ENCODE results near the gene ZPR1. TPM values are rescaled to one million over a fixed set of nuclear protein-coding genes. Genes with fewer than 3 reads are reported as not detected.

ZPR1 gene
- total RNA-seq, 4 donors from 2014 or later: 4.1 to 43.1 (median 22.3) TPM

DNA sequence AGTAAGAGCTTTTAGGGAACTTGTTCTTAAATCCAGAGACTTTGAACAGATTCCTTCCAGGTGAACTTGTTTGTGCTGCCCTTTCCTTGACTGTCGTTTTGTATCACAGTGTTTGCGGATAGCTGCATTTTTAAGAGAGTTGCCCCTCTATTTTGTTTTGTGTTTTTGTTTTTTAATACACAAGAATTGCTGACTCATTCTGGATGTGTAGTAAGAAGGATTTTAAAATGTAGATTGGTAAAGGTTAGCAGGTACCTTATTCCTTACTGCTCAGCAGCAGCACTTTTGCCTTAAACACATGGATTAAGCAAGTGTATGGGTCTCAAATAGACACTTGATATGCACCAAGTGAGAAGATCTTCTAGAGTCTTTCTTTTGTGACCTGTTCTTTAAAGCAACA, 12.8 kb upstream of the ZPR1 start:
- H3K27me3 ChIP-seq: no peaks in the 10 kb centered on the region
- H3K27ac ChIP-seq: no peak overlapping the region
- H3K36me3 ChIP-seq: no peaks in the 10 kb centered on the region
- H3K4me3 ChIP-seq: no peak overlapping the region
- intact Hi-C loops (cut with DNase I; ENCODE audit: low total_unique reads): no loop called here
- TF ChIP-seq POLR2A (IDR thresholded peaks at IDR 0.05): no peak
- TF ChIP-seq, protein P1, sequence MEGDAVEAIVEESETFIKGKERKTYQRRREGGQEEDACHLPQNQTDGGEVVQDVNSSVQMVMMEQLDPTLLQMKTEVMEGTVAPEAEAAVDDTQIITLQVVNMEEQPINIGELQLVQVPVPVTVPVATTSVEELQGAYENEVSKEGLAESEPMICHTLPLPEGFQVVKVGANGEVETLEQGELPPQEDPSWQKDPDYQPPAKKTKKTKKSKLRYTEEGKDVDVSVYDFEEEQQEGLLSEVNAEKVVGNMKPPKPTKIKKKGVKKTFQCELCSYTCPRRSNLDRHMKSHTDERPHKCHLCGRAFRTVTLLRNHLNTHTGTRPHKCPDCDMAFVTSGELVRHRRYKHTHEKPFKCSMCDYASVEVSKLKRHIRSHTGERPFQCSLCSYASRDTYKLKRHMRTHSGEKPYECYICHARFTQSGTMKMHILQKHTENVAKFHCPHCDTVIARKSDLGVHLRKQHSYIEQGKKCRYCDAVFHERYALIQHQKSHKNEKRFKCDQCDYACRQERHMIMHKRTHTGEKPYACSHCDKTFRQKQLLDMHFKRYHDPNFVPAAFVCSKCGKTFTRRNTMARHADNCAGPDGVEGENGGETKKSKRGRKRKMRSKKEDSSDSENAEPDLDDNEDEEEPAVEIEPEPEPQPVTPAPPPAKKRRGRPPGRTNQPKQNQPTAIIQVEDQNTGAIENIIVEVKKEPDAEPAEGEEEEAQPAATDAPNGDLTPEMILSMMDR (IDR thresholded peaks at IDR 0.05): no peak
- H3K9me3 ChIP-seq: no peaks in the 10 kb centered on the region
- H3K4me1 ChIP-seq: no peaks in the 10 kb centered on the region
- no peak for DNase-seq

DNA sequence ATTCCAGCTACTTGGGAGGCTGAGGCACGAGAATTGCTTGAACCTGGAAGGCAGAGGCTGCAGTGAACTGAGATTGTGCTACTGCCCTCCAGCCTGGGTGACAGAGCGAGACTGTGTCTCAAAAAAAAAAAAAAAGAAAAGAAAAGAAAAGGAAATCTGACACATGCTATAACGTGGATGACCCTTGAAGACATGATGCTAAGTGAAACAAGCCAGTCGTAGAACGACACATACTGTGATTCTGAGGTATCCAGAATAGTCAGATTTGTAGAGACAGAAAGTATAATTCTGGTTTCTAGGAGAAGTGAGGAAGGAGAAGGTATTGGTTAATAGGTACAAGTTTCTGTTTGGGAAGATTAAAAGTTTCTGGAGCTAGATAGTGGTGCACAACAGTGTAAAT, 10.5 kb upstream of the ZPR1 start:
- no peak for DNase-seq
- Histone ChIP-seq H3K27me3 (no peaks in the 10 kb centered on the region), H3K9me3 (no peaks in the 10 kb centered on the region), H3K4me3 (no peak overlapping the region), H3K4me1 (no peaks in the 10 kb centered on the region), H3K27ac (no peak overlapping the region), H3K36me3 (no peaks in the 10 kb centered on the region)
- intact Hi-C loops (cut with DNase I; ENCODE audit: low total_unique reads): loop anchor here (10.0 kb wide), 1 partner anchor 426 kb away; no protein-coding TSS in a partner anchor
- TF ChIP-seq, protein P1 (IDR thresholded peaks at IDR 0.05): no peak
- TF ChIP-seq POLR2A (IDR thresholded peaks at IDR 0.05): no peak

DNA sequence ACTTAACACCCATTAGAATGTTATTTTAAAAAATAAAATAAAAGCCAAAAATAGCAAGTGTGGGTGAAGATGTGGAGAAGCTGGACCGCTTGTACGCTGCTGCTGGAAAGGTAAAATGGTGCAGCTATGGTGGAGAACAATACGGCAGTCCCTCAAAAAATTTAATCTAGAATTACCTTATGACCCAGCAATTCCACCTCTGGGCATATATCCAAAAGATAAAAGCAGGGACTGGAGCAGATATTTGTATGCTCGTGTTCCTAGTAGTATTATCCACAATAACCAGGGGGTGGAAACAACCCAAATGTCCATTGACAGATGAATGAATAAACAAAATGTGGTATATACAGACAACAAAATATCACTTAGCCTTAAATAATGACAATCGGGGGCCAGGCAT, 10.0 kb upstream of the ZPR1 start:
- Histone ChIP-seq H3K27me3 (no peaks in the 10 kb centered on the region), H3K4me3 (no peak overlapping the region), H3K4me1 (no peaks in the 10 kb centered on the region), H3K36me3 (no peaks in the 10 kb centered on the region), H3K9me3 (no peaks in the 10 kb centered on the region), H3K27ac (no peak overlapping the region)
- no peak for TF ChIP-seq POLR2A (IDR thresholded peaks at IDR 0.05)
- TF ChIP-seq, protein P1 (IDR thresholded peaks at IDR 0.05): no peak
- intact Hi-C loops (cut with DNase I; ENCODE audit: low total_unique reads): loop anchor here (10.0 kb wide), 1 partner anchor 427 kb away; no protein-coding TSS in a partner anchor
- DNase-seq: no peak

DNA sequence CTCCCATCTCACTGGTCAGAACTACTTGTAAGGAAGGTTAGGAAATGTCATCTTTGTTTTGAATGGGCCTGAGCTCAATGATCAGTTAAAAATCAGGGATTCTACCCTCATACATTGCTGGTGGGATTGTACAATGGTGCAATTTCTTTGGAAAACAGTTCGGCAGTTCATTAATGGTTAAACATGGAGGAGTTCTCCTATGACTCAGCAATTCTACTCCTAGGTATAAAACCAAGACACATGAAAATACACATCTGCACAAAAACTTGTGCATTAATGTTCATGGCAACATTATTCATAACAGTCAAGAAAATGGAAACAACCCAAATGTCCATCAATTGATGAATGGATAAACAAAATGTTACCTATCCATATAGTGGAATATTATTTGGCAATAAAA, 8.7 kb upstream of the ZPR1 start:
- H3K27ac ChIP-seq: no peak overlapping the region
- H3K36me3 ChIP-seq: no peaks in the 10 kb centered on the region
- no peaks in the 10 kb centered on the region for H3K27me3 ChIP-seq
- no peaks in the 10 kb centered on the region for H3K9me3 ChIP-seq
- H3K4me1 ChIP-seq: no peaks in the 10 kb centered on the region
- DNase-seq: no peak
- intact Hi-C loops (cut with DNase I; ENCODE audit: low total_unique reads): loop anchor here (10.0 kb wide), 1 partner anchor 428 kb away; no protein-coding TSS in a partner anchor
- no peak for TF ChIP-seq POLR2A (IDR thresholded peaks at IDR 0.05)
- TF ChIP-seq, protein P1 (IDR thresholded peaks at IDR 0.05): no peak
- no peak overlapping the region for H3K4me3 ChIP-seq

DNA sequence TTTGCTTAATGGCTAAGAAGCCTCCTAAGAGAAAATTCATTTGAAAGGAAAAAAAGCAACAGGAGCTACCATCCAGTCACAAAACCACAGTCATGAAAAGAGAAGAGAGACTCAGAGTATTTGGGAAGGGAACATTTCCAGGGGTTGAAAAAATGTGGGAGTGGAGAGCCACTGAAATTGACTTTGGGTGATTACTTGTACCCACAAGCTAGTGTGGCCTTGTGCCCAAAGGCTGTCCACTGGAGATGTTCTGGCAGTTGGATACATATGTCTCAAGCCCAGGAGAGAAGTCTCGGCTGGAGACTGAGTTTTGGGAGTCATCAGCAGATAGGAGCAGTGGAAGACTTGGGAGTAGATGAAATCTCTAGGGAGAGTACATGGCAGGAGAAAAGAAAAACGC, 7.0 kb upstream of the ZPR1 start:
- no peak for DNase-seq
- no peaks in the 10 kb centered on the region for H3K36me3 ChIP-seq
- H3K27ac ChIP-seq: no peak overlapping the region
- H3K9me3 ChIP-seq: no peaks in the 10 kb centered on the region
- no peak overlapping the region for H3K4me3 ChIP-seq
- H3K27me3 ChIP-seq: no peaks in the 10 kb centered on the region
- no peaks in the 10 kb centered on the region for H3K4me1 ChIP-seq
- intact Hi-C loops (cut with DNase I; ENCODE audit: low total_unique reads): loop anchor here (10.0 kb wide), 1 partner anchor 430 kb away; no protein-coding TSS in a partner anchor
- no peak for TF ChIP-seq POLR2A (IDR thresholded peaks at IDR 0.05)
- TF ChIP-seq, protein P1 (IDR thresholded peaks at IDR 0.05): no peak
